Muscle layer of duodenum (tissue), 2 donors: ENCODE measurements around the gene HASPIN.

Experiments
- H3K27ac ChIP-seq: one replicate; pipeline ENCODE4 v1.7.0; 2013; ENCODE audit warnings: mild to moderate bottlenecking, low read length
- H3K27me3 ChIP-seq: one replicate; pipeline ENCODE4 v1.7.0; 2013; ENCODE audit warnings: low read depth, mild to moderate bottlenecking, control low read depth, low read length
- H3K36me3 ChIP-seq, 2 donors: one replicate each; pipeline ENCODE4 v1.7.0; 2013; ENCODE audit warnings: low read length in 2 of 2, control low read depth in 1 of 2, mild to moderate bottlenecking in 1 of 2; ENCODE audit not compliant: insufficient read depth in 2 of 2, control insufficient read depth in 1 of 2
- H3K4me1 ChIP-seq, 2 donors: one replicate each; pipeline ENCODE4 v1.7.0; 2013; ENCODE audit warnings: low read length in 2 of 2, mild to moderate bottlenecking in 2 of 2, control low read depth in 1 of 2, moderate library complexity in 1 of 2; ENCODE audit not compliant: insufficient read depth in 2 of 2, control insufficient read depth in 1 of 2
- H3K4me3 ChIP-seq, 2 donors: one replicate each; pipeline ENCODE4 v1.7.0; 2013; ENCODE audit warnings: low read length in 2 of 2, low read depth in 1 of 2, mild to moderate bottlenecking in 1 of 2
- H3K9me3 ChIP-seq, 2 donors: one replicate each; pipeline ENCODE4 v1.7.0; 2013; ENCODE audit warnings: low read length in 2 of 2, control low read depth in 1 of 2, mild to moderate bottlenecking in 1 of 2; ENCODE audit not compliant: control insufficient read depth in 1 of 2
- donor health status: healthy.

The HASPIN gene

DNA sequence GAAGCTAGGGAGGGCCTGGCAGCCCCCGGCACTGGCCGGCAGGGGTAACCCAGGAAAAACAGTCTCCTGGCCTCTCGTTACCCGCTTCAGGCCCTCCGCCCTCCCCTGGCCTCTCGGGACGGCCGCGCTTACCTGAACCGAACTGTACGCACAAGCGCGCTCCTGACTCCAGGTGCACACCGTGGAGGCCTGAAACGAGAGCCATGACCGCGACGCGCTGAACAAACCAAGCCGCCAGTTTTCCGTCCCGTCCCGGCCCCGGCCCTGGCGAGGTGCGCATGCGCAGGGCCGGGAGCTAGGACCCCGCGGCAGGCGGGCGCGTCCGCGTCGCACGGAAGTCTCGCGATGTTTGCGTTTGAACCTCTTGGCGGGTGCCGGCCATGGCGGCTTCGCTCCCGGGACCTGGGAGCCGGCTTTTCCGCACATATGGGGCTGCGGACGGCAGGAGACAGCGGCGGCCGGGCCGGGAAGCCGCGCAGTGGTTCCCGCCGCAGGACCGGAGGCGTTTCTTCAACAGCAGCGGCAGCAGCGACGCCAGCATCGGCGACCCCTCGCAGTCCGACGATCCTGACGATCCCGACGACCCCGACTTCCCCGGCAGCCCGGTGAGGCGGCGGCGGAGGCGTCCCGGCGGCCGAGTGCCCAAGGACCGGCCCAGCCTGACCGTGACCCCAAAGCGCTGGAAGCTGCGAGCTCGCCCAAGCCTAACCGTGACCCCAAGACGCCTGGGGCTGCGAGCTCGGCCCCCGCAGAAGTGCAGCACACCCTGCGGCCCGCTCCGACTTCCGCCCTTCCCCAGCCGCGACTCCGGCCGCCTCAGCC, at the start of gene HASPIN:
TSS of gene HASPIN (plus strand) at position 348 of the 822 bp plus-strand sequence. CDS start at position 381, 33 bp downstream.
- H3K27ac ChIP-seq, result peak within 1 kb of the TSS; percentile 92

DNA sequence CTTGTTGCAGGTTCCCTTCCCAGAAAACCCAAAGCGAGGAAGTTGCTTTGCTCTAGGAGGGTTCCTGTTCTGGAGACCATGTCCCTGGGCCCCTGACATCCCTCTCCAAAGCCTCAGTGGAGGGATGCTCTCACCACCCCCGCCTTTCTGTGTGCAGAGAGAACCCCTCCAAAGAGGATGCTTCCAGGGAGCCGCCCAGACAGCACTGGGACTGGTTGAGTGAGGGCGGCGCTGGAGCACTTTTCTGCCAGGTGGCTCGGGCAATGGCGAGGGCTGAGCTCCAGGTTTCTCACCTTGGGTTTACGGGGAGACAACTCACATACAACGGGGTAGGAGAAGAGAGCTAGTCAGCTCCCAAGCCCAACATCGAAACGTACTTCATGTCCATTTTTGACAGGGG, 47.8 kb upstream of the HASPIN start:
- H3K27ac ChIP-seq, result no peak overlapping the region
- H3K9me3 ChIP-seq, result no peaks in the 10 kb centered on the region
- peaks cover 0 to 4% of the 10 kb centered on the region in 2 donors for H3K36me3 ChIP-seq
- H3K27me3 ChIP-seq, result no peaks in the 10 kb centered on the region
- no peak overlapping the region for H3K4me3 ChIP-seq
- no peaks in the 10 kb centered on the region for H3K4me1 ChIP-seq

More for the DNA sequence above, at the start of gene HASPIN:
- Histone ChIP-seq H3K4me3 (peak within 1 kb of the TSS; percentile 86 to 91), H3K4me1 (peaks cover 12 to 18% of the 10 kb centered on the region in 2 donors), H3K36me3 (peaks cover 0 to 4% of the 10 kb centered on the region in 2 donors), H3K9me3 (no peaks in the 10 kb centered on the region), H3K27me3 (no peaks in the 10 kb centered on the region)

DNA sequence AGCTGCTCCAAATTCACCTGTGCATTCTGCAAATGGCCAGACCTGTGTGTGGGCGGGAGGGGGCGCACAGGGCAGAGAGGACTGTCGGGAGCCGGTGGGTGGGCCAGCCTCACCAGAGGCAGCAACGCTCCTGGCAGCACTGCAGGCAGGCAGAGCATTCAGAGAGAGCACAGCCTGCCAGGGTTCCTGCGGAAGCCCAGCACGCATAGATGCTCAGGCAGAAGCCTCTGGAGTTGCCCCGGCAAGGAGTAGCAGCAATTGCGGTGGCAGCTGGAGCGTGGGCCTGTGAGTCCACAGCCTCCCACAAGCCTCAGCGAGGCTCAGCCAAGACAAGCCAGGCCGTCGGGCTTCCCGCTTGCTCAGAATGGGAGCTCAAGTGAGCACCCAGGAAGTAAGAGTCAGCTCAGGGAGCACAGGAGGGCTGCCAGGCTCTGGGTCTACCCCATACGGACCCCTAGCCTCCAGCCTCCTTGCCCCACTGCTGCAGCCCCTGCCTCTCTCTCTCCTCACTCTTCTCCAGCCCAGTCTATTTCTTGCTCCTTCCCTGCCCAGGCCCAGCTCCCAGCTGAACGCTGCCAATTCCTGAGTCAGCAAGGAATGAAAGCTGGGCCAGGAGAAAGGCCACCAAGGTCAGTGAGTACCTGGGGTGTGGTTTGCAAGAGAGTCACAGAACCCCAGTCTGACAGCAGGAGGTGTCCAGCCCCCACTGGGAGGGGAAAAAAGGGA, 45.4 kb upstream of the HASPIN start:
- no peaks in the 10 kb centered on the region for H3K27me3 ChIP-seq
- H3K9me3 ChIP-seq, result no peaks in the 10 kb centered on the region
- no peaks in the 10 kb centered on the region for H3K36me3 ChIP-seq
- H3K4me3 ChIP-seq, result no peak overlapping the region
- H3K27ac ChIP-seq, result no peak overlapping the region
- no peaks in the 10 kb centered on the region for H3K4me1 ChIP-seq

DNA sequence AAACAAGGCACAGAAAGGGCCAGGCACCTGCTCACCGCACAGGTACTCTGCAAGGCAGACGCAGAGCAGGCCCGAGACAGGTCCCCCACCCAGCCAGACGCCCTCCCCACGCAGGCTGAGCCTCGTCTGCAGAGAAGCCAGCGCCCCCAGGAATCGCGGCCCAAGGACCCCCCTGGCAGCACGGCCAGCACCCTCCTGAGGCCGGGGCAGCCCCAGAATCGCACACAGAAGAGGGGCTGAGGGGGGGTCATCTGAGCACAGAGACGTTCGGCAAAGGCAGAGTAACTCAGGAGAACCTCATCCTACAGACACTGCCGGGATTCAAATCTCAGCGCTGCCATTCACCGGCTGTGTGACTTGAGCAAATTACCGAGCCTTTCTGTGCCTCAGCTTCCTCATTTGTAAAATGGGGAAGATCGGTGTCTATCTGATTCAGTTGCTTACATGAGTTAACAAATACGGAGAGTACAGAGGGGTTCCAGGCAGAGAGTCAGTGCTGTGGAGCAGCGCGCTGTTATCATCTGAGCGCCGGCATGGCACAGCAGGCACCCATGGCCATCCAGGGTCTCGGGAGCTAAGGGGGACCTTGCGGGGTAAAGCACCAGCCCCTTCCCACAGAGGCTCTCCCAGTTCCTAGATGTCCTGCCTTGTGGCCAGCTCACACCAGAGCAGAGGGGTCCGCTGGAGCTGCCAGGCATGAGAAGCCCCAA, 44.7 kb upstream of the HASPIN start:
- H3K36me3 ChIP-seq, result no peaks in the 10 kb centered on the region
- H3K9me3 ChIP-seq, result no peaks in the 10 kb centered on the region
- H3K27ac ChIP-seq, result no peak overlapping the region
- no peaks in the 10 kb centered on the region for H3K4me1 ChIP-seq
- no peaks in the 10 kb centered on the region for H3K27me3 ChIP-seq
- H3K4me3 ChIP-seq, result no peak overlapping the region

DNA sequence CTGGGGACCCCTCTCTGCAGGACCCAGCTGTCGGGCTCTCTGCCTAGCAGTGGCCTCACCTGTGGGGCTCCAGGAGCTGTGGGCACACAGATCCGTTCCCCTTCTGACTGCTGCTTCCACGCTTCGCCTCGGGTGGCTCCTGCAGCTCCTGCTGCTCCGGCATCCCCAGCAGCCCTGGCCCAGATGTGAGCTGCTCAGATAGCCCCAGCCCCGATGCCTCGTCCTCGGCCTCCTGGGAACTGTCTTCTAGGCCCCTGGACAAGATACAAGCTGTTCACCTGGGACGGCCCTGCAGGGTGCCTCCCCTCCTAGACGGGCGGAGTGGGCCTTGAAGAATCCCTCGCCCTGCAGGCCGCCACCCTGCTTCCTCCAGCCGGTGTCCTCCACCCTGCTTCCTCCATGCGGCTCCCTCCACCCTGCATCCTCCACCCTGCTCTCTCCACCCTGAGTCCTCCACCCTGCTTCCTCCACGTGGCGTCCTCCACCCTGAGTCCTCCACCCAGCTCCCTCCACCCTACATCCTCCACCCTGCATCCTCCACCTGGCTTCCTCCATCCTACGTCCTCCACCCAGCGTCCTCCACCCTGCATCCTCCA, 44.1 kb upstream of the HASPIN start:
- no peaks in the 10 kb centered on the region for H3K27me3 ChIP-seq
- H3K27ac ChIP-seq, result no peak overlapping the region
- H3K4me1 ChIP-seq, result no peaks in the 10 kb centered on the region
- H3K36me3 ChIP-seq, result no peaks in the 10 kb centered on the region
- no peaks in the 10 kb centered on the region for H3K9me3 ChIP-seq
- H3K4me3 ChIP-seq, result no peak overlapping the region

DNA sequence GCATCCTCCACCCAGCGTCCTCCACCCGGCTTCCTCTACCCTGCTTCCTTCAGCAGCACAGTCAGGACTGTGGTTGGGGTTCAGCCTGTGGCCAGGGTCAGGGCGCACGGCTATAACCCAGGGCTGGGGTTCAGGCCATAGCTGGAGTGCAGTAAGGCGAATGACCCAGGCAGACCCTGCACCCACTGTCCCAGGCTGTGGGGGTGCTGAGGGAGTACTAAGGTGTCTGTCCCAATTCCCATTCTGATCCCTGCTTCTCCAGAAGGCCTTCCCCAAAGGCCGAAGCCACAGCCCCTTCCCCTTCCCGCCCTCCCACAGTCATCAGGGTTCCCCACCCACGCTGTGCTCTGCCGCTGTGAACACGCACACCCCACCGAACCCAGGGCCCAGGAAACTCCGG, 42.6 kb upstream of the HASPIN start:
- no peaks in the 10 kb centered on the region for H3K36me3 ChIP-seq
- no peaks in the 10 kb centered on the region for H3K27me3 ChIP-seq
- H3K9me3 ChIP-seq, result no peaks in the 10 kb centered on the region
- H3K4me3 ChIP-seq, result no peak overlapping the region
- H3K27ac ChIP-seq, result no peak overlapping the region
- no peaks in the 10 kb centered on the region for H3K4me1 ChIP-seq

DNA sequence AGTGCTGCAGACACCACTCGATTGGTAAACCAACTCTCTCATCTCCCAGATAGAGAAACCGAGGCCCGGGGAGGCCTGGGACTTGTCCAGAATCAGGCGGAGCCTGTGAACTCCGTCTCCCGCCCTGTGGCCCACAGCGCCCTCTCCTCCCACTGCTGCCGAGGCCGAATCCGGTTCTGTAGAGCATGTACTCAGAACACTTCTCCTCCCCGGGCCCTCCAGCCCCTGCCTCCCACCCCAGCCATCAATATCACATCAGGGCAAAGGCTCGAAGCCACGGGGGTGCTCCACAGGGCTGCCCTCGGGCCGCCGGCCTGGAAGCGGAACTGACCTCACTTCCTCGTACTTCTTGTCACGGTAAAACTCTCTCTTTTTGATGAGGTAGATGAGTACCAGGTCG, 42.1 kb upstream of the HASPIN start:
- no peak overlapping the region for H3K27ac ChIP-seq
- H3K36me3 ChIP-seq, result no peaks in the 10 kb centered on the region
- no peaks in the 10 kb centered on the region for H3K27me3 ChIP-seq
- H3K9me3 ChIP-seq, result no peaks in the 10 kb centered on the region
- no peaks in the 10 kb centered on the region for H3K4me1 ChIP-seq
- H3K4me3 ChIP-seq, result no peak overlapping the region

DNA sequence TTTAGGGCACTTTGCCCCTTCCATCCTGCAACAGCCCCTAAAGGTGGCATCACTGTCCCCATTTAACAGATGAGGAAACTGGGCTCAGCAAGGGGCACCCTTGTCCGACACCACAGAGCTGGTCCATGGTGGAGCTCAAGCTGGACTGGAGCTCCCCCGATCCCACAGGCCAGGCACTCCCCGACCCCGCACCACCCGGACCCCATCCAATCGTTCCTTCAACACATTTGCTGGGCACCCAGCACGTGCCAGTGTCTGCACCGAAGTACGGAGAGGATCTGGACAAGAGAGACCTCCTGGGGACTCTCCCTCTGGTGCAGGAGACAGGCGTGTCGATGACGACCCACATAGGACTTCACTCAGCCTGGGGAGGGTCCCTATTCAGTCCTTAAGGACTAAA, 41.7 kb upstream of the HASPIN start:
- Histone ChIP-seq H3K27ac (no peak overlapping the region), H3K4me1 (no peaks in the 10 kb centered on the region), H3K36me3 (no peaks in the 10 kb centered on the region), H3K27me3 (no peaks in the 10 kb centered on the region), H3K4me3 (no peak overlapping the region), H3K9me3 (no peaks in the 10 kb centered on the region)

DNA sequence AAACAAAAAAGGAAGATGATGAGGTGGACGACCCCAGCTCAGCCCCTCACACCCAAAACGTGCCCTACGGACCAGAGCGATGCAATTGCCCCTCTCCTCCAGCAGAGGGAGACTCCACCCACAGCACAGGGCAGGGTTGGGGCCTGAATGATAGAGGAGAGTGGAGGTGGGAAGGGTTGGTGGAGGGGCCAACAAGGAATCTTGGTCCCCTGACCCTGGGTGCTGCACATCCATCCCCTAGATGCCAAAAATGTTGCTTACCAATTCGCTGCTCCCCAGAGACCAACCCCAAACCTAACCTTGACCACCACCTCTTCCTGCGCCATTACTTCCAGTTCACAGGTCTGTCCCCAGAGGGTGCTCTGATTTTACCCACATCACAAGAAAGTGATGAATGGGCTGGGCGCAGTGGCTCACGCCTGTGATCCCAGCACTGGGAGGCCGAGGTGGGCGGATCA, 40.6 kb upstream of the HASPIN start:
- Histone ChIP-seq H3K4me3 (no peak overlapping the region), H3K27ac (no peak overlapping the region), H3K9me3 (no peaks in the 10 kb centered on the region), H3K4me1 (no peaks in the 10 kb centered on the region), H3K27me3 (no peaks in the 10 kb centered on the region), H3K36me3 (no peaks in the 10 kb centered on the region)

DNA sequence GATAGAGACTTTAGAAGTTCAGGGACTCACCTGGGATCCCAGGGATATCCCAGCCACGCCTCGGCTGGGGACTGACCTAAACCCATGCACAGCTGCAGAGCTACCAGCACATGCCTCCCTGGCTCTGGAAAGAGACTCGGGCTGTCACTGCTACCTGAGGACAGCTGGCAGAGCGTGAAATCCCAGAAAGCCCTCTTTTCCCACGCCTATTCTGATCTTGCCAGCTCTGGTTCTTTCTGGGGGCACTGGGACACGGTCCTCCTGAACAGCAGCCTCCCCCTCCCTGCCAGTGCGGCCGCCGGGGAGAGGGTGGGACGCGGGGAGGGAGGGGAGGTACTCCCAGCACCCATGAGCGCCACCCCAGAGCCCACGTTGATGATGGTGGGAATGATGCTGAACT, 38.5 kb upstream of the HASPIN start:
- no peaks in the 10 kb centered on the region for H3K4me1 ChIP-seq
- H3K9me3 ChIP-seq, result no peaks in the 10 kb centered on the region
- no peak overlapping the region for H3K4me3 ChIP-seq
- H3K27me3 ChIP-seq, result no peaks in the 10 kb centered on the region
- no peak overlapping the region for H3K27ac ChIP-seq
- H3K36me3 ChIP-seq, result no peaks in the 10 kb centered on the region

DNA sequence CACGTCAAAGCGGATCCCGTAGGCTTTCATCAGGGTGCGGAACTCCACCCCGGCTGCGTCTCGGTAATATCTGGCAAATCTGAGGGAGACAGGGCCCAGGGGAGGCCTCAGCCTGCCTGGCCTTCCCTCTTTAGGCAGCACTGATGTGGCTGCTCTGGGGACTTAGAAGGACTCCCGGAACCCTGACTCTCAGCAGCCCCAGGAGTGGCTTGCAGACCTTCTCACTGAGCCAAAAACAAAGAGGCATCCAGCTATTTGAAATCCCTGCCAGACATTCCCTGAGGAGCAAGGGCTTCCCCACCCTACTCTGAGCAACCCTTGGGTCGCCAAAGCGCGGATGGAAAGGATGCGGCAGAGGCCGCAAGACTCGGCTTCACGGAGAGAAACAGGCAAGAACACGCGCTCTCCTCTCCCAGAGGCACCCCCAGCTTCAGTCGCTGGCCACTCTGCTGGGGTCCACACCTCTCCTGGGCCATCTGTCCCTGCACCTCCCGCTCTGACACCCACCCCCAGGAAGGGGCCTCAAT, 35.6 kb upstream of the HASPIN start:
- Histone ChIP-seq H3K4me1 (no peaks in the 10 kb centered on the region), H3K36me3 (no peaks in the 10 kb centered on the region), H3K4me3 (no peak overlapping the region), H3K9me3 (no peaks in the 10 kb centered on the region), H3K27ac (no peak overlapping the region), H3K27me3 (no peaks in the 10 kb centered on the region)
